HEK293 (cell line): ENCODE data around the gene SDCBP2.

Source experiments
- CTCF ChIA-PET: fragments of 350-600 bp; formaldehyde crosslinking; extraction: SDS; loops from one replicate; lab custom pipeline; 2021; ENCODE audit warnings: antibody characterized with exemption; lab: Yijun Ruan, JAX
- POLR2A ChIA-PET: fragments of 300-600 bp; formaldehyde crosslinking; extraction: SDS; loops from one replicate; lab custom pipeline; 2020; ENCODE audit warnings: antibody characterized with exemption, inconsistent platforms; lab: Yijun Ruan, JAX
- H3K27ac ChIP-seq: fragments of 200-500 bp; sonication (Bioruptor generic); 2 replicates; pipeline ENCODE4 v1.5.1; 2014; ENCODE audit warnings: low read depth, low read length, control low read depth, inconsistent platforms; ENCODE audit errors: extremely low read depth
- H3K36me3 ChIP-seq, 2 experiments: fragments of 200-500 bp in 1 of 2; sonication (Bioruptor generic) in 1 of 2; 1 replicate in 1 of 2; 2 replicates in 1 of 2; pipeline ENCODE4 v1.5.1; 2014 to 2017; ENCODE audit warnings: inconsistent platforms in 2 of 2, low read length in 2 of 2; ENCODE audit not compliant: control insufficient read depth in 2 of 2, insufficient read depth in 1 of 2
- H3K4me1 ChIP-seq: fragments of 200-500 bp; sonication (Bioruptor generic); 2 replicates; pipeline ENCODE4 v1.5.1; 2014; ENCODE audit warnings: mild to moderate bottlenecking, low read length, inconsistent platforms; ENCODE audit not compliant: control insufficient read depth, insufficient read depth
- H3K4me3 ChIP-seq: 2 replicates; pipeline ENCODE4 v1.5.1; 2011; ENCODE audit warnings: low read depth, mild to moderate bottlenecking, control low read depth, low read length, moderate library complexity
- H3K9me3 ChIP-seq: fragments of 200-500 bp; sonication (Bioruptor generic); 2 replicates; pipeline ENCODE4 v1.5.1; 2014; ENCODE audit warnings: low read depth, low read length, inconsistent platforms; ENCODE audit not compliant: control insufficient read depth, insufficient read depth
- BCL11A ChIP-seq: fragments of 450-650 bp; formaldehyde crosslinking; IDR thresholded peaks from 2 replicates; pipeline ENCODE4 v1.5.1; 2016; ENCODE audit warnings: low read depth, missing biosample characterization, missing genetic modification characterization
- GLI4 ChIP-seq: fragments of 450-650 bp; formaldehyde crosslinking; IDR thresholded peaks from 2 replicates; pipeline ENCODE4 v1.5.1; 2016; ENCODE audit warnings: missing biosample characterization, missing genetic modification characterization
- SALL2 ChIP-seq: fragments of 450-650 bp; formaldehyde crosslinking; IDR thresholded peaks from 2 replicates; pipeline ENCODE4 v1.5.0; 2017; ENCODE audit warnings: missing biosample characterization, mild to moderate bottlenecking, missing genetic modification characterization, borderline replicate concordance
- YY2 ChIP-seq: fragments of 450-650 bp; formaldehyde crosslinking; IDR thresholded peaks from 2 replicates; pipeline ENCODE4 v1.5.1; 2016; ENCODE audit warnings: missing biosample characterization, missing genetic modification characterization
- ZBTB48 ChIP-seq: fragments of 450-650 bp; formaldehyde crosslinking; IDR thresholded peaks from 2 replicates; pipeline ENCODE4 v1.5.1; 2016; ENCODE audit warnings: missing biosample characterization, missing genetic modification characterization
- ZBTB6 ChIP-seq: fragments of 450-650 bp; formaldehyde crosslinking; IDR thresholded peaks from 2 replicates; pipeline ENCODE4 v1.5.1; 2017; ENCODE audit warnings: missing biosample characterization, missing genetic modification characterization
- ZNF132 ChIP-seq: fragments of 450-650 bp; formaldehyde crosslinking; IDR thresholded peaks from 2 replicates; pipeline ENCODE4 v1.5.1; 2017; ENCODE audit warnings: missing biosample characterization, missing genetic modification characterization, borderline replicate concordance
- ZNF202 ChIP-seq: fragments of 450-650 bp; formaldehyde crosslinking; IDR thresholded peaks from 2 replicates; pipeline ENCODE4 v1.5.1; 2016; ENCODE audit warnings: missing biosample characterization, missing genetic modification characterization, borderline replicate concordance
- ZNF248 ChIP-seq: fragments of 450-650 bp; formaldehyde crosslinking; IDR thresholded peaks from 2 replicates; pipeline ENCODE4 v1.5.1; 2017; ENCODE audit warnings: missing biosample characterization, missing genetic modification characterization
- ZNF341 ChIP-seq: fragments of 450-650 bp; formaldehyde crosslinking; IDR thresholded peaks from 2 replicates; pipeline ENCODE4; 2016; ENCODE audit warnings: low read depth, missing biosample characterization, missing genetic modification characterization
- ZNF426 ChIP-seq: fragments of 450-650 bp; formaldehyde crosslinking; IDR thresholded peaks from 2 replicates; pipeline ENCODE4 v1.5.1; 2017; ENCODE audit warnings: missing biosample characterization, missing genetic modification characterization, mild to moderate bottlenecking, inconsistent platforms, moderate library complexity
- ZNF530 ChIP-seq: fragments of 450-650 bp; formaldehyde crosslinking; IDR thresholded peaks from 2 replicates; pipeline ENCODE4 v1.5.1; 2016; ENCODE audit warnings: low read depth, missing biosample characterization, missing genetic modification characterization
- ZNF548 ChIP-seq: fragments of 450-650 bp; formaldehyde crosslinking; IDR thresholded peaks from 2 replicates; pipeline ENCODE4 v1.5.1; 2016; ENCODE audit warnings: missing biosample characterization, missing genetic modification characterization
- ZNF600 ChIP-seq: fragments of 450-650 bp; formaldehyde crosslinking; IDR thresholded peaks from 2 replicates; pipeline ENCODE4 v1.5.1; 2016; ENCODE audit warnings: missing biosample characterization, missing genetic modification characterization
- ZNF621 ChIP-seq: fragments of 450-650 bp; formaldehyde crosslinking; IDR thresholded peaks from 2 replicates; pipeline ENCODE4 v1.5.1; 2017; ENCODE audit warnings: missing biosample characterization, missing genetic modification characterization
- ZNF626 ChIP-seq: fragments of 450-650 bp; sonication (Bioruptor Pico); formaldehyde crosslinking; IDR thresholded peaks from 2 replicates; pipeline ENCODE4 v1.5.1; 2018; ENCODE audit warnings: missing biosample characterization, missing genetic modification characterization, inconsistent platforms
- ZNF664 ChIP-seq: fragments of 450-650 bp; formaldehyde crosslinking; IDR thresholded peaks from 2 replicates; pipeline ENCODE4 v1.5.1; 2016; ENCODE audit warnings: missing biosample characterization, missing genetic modification characterization
- ZNF707 ChIP-seq: fragments of 450-650 bp; formaldehyde crosslinking; IDR thresholded peaks from 2 replicates; pipeline ENCODE4 v1.5.1; 2016; ENCODE audit warnings: missing biosample characterization, missing genetic modification characterization
- TF ChIP-seq, protein P1 (sequence below): sonication (generic); formaldehyde crosslinking; IDR thresholded peaks from 2 replicates; pipeline ENCODE4 v1.8.1; 2022; ENCODE audit warnings: mild to moderate bottlenecking, moderate library complexity, missing genetic modification reagents
- TF ChIP-seq, protein P2 (sequence below): fragments of 450-650 bp; formaldehyde crosslinking; optimal IDR thresholded peaks from 2 replicates; pipeline ENCODE3; 2016; ENCODE audit warnings: missing biosample characterization, mild to moderate bottlenecking, missing genetic modification characterization
- TF ChIP-seq, protein P3 (sequence below): fragments of 450-650 bp; formaldehyde crosslinking; IDR thresholded peaks from 2 replicates; pipeline ENCODE4 v1.5.1; 2017; ENCODE audit warnings: missing biosample characterization, missing genetic modification characterization

The SDCBP2 gene

DNA sequence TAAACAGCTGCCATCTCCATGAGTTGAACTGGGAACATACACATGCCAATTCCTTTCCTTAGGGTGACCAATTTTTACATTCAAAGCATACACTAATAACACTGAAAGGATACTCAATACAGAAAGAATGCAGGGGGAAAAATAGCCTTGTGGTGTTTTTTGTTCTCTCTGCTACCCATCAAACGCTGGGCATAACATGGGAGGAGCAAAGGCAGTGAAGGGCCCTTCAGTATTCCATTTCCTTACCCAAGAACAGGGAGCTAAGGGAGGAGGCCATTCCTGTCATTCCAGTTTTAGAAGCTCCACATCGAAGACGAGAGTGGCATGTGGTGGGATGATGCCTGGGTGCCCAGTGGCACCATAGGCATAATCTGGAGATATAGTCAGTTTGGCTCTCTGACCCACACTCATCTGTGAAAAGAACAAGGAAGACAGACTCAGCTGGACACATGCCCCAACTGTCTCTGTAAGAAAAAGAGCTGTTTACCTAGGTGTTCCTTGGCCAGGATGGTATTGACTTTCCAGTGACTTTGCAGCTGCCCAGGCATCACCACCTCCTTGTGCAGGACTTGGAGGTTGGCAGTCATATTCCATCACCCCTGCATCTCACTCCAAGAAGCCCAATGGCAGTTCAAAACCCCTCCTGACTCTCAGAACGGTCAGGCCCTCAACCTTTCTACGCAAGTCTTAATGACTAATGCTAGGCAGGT, 43.0 kb upstream of the SDCBP2 start:
- CTCF ChIA-PET = interaction anchor here (0.6 to 1.5 kb wide), 4 partner anchors 67 to 424 kb away, joined by 3 to 4 read pairs (median 3); no protein-coding TSS in a partner anchor
- H3K4me1 ChIP-seq = peaks cover 24% of the 10 kb centered on the region
- POLR2A ChIA-PET = no interaction called here

GRCh38 chr20:1371202-1371782, 42.4 kb upstream of the SDCBP2 start:
- TF ChIP-seq ZNF626 (tag by site-specific recombination) (no peak), ZNF707 (no peak), ZNF202 (tag by site-specific recombination) (no peak), GLI4 (no peak), ZNF248 (tag by site-specific recombination) (no peak), ZBTB6 (tag by site-specific recombination) (no peak), ZNF132 (tag by site-specific recombination) (no peak), ZNF621 (tag by site-specific recombination) (no peak), ZNF548 (tag by site-specific recombination) (no peak), BCL11A (tag by site-specific recombination) (no peak), ZNF426 (no peak)
- TF ChIP-seq, protein P1, sequence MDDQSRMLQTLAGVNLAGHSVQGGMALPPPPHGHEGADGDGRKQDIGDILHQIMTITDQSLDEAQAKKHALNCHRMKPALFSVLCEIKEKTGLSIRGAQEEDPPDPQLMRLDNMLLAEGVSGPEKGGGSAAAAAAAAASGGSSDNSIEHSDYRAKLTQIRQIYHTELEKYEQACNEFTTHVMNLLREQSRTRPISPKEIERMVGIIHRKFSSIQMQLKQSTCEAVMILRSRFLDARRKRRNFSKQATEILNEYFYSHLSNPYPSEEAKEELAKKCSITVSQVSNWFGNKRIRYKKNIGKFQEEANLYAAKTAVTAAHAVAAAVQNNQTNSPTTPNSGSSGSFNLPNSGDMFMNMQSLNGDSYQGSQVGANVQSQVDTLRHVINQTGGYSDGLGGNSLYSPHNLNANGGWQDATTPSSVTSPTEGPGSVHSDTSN (CRISPR knock-in tag) = no peak
- TF ChIP-seq, protein P2, sequence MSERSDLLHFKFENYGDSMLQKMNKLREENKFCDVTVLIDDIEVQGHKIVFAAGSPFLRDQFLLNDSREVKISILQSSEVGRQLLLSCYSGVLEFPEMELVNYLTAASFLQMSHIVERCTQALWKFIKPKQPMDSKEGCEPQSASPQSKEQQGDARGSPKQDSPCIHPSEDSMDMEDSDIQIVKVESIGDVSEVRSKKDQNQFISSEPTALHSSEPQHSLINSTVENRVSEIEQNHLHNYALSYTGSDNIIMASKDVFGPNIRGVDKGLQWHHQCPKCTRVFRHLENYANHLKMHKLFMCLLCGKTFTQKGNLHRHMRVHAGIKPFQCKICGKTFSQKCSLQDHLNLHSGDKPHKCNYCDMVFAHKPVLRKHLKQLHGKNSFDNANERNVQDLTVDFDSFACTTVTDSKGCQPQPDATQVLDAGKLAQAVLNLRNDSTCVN (tag by site-specific recombination) = no peak
- TF ChIP-seq, protein P3, sequence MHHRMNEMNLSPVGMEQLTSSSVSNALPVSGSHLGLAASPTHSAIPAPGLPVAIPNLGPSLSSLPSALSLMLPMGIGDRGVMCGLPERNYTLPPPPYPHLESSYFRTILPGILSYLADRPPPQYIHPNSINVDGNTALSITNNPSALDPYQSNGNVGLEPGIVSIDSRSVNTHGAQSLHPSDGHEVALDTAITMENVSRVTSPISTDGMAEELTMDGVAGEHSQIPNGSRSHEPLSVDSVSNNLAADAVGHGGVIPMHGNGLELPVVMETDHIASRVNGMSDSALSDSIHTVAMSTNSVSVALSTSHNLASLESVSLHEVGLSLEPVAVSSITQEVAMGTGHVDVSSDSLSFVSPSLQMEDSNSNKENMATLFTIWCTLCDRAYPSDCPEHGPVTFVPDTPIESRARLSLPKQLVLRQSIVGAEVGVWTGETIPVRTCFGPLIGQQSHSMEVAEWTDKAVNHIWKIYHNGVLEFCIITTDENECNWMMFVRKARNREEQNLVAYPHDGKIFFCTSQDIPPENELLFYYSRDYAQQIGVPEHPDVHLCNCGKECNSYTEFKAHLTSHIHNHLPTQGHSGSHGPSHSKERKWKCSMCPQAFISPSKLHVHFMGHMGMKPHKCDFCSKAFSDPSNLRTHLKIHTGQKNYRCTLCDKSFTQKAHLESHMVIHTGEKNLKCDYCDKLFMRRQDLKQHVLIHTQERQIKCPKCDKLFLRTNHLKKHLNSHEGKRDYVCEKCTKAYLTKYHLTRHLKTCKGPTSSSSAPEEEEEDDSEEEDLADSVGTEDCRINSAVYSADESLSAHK (tag by site-specific recombination) = no peak
- TF ChIP-seq, all 188 proteins: peak for 0
- Histone ChIP-seq H3K36me3 (peaks cover 21 to 72% of the 10 kb centered on the region in 2 experiments), H3K27ac (no peak overlapping the region), H3K4me1 (peaks cover 19% of the 10 kb centered on the region), H3K9me3 (no peaks in the 10 kb centered on the region), H3K4me3 (no peak overlapping the region)
- CTCF ChIA-PET = interaction anchor here (0.6 to 1.5 kb wide), 4 partner anchors 67 to 138 kb away, joined by 3 to 4 read pairs (median 3); no protein-coding TSS in a partner anchor
- POLR2A ChIA-PET = no interaction called here

More for the DNA sequence above, 43.0 kb upstream of the SDCBP2 start:
- no peak for TF ChIP-seq ZBTB6 (tag by site-specific recombination)
- no peak for TF ChIP-seq ZNF341 (tag by site-specific recombination)
- TF ChIP-seq ZBTB48 = no peak
- peak; percentile 45; the same call in 1 of the 2 replicates for TF ChIP-seq ZNF600 (tag by site-specific recombination)
- no peak for TF ChIP-seq YY2 (tag by site-specific recombination)
- TF ChIP-seq SALL2 (tag by site-specific recombination) = no peak
- TF ChIP-seq ZNF664 (tag by site-specific recombination) = no peak
- no peak for TF ChIP-seq ZNF530 (tag by site-specific recombination)
- H3K4me3 ChIP-seq = no peak overlapping the region
- H3K27ac ChIP-seq = no peak overlapping the region
- H3K36me3 ChIP-seq = peaks cover 21 to 72% of the 10 kb centered on the region in 2 experiments
- H3K9me3 ChIP-seq = no peaks in the 10 kb centered on the region
